WTC11 (cell line): ENCODE results near the gene RNF2. TPM values are rescaled to one million over a fixed set of nuclear protein-coding genes. Genes with fewer than 3 reads are reported as not detected.

Source experiments
- ATAC-seq: fragments of 200-7000 bp; cut with Tn5 transposase; 2 replicates; pipeline ENCODE4 v1.10.0; 2021; ENCODE audit warnings: mild to moderate bottlenecking, moderate library complexity
- CTCF ChIA-PET: fragments of 300-600 bp; sonication (Branson Sonifier 250); formaldehyde crosslinking; loops from one replicate; lab custom pipeline; 2021; ENCODE audit warnings: antibody characterized with exemption; lab: Charles Lee
- POLR2A ChIA-PET: fragments of 350-600 bp; sonication (Branson Sonifier 250); formaldehyde crosslinking; loops from one replicate; lab custom pipeline; 2021; ENCODE audit warnings: antibody characterized with exemption; lab: Charles Lee
- DNase-seq: peaks from one replicate; pipeline ENCODE4 v3.0.0; 2021; ENCODE audit warnings: low spot score
- H3K27ac Mint-ChIP-seq: 2 replicates; pipeline ENCODE4 v1.8.0; 2021; ENCODE audit warnings: mixed read lengths
- H3K27me3 Mint-ChIP-seq: 2 replicates; pipeline ENCODE4 v1.8.0; 2021; ENCODE audit warnings: low read depth, mild to moderate bottlenecking, moderate library complexity, mixed read lengths
- H3K36me3 Mint-ChIP-seq: 2 replicates; pipeline ENCODE4 v1.8.0; 2021; ENCODE audit warnings: mixed read lengths
- H3K4me1 Mint-ChIP-seq: 2 replicates; pipeline ENCODE4 v1.8.0; 2022; ENCODE audit warnings: mixed read lengths
- H3K4me3 Mint-ChIP-seq: 2 replicates; pipeline ENCODE4 v1.8.0; 2021; ENCODE audit warnings: mild to moderate bottlenecking, moderate library complexity, mixed read lengths
- H3K9me3 Mint-ChIP-seq: 2 replicates; pipeline ENCODE4 v1.8.0; 2021; ENCODE audit warnings: mixed read lengths
- AFF4 ChIP-seq: sonication (generic); formaldehyde crosslinking; IDR thresholded peaks from 2 replicates; pipeline ENCODE4 v1.8.1; 2023; ENCODE audit warnings: mild to moderate bottlenecking, missing genetic modification reagents, borderline replicate concordance
- AR ChIP-seq: fragments of 250-450 bp; sonication (Bioruptor Pico); IDR thresholded peaks from 2 replicates; pipeline ENCODE4 v1.9.0; 2021; ENCODE audit warnings: mild to moderate bottlenecking
- CTCF ChIP-seq: fragments of 200-600 bp; IDR thresholded peaks from 2 replicates; pipeline ENCODE4 v1.8.0; 2022; ENCODE audit warnings: antibody characterized with exemption
- ERG ChIP-seq: fragments of 250-450 bp; sonication (Bioruptor Pico); IDR thresholded peaks from 2 replicates; pipeline ENCODE4 v1.8.0; 2021; ENCODE audit warnings: mild to moderate bottlenecking
- ETV6 ChIP-seq: sonication (generic); formaldehyde crosslinking; IDR thresholded peaks from 2 replicates; pipeline ENCODE4 v1.8.1; 2022; ENCODE audit warnings: mild to moderate bottlenecking, missing genetic modification reagents
- RORB ChIP-seq: fragments of 250-450 bp; sonication (Bioruptor Pico); IDR thresholded peaks from 2 replicates; pipeline ENCODE4 v1.9.0; 2021; ENCODE audit warnings: mild to moderate bottlenecking
- SOX15 ChIP-seq: fragments of 250-450 bp; sonication (Bioruptor Pico); IDR thresholded peaks from 2 replicates; pipeline ENCODE4 v1.9.0; 2021; ENCODE audit warnings: mild to moderate bottlenecking
- STAT6 ChIP-seq: sonication (generic); formaldehyde crosslinking; conservative IDR thresholded peaks from 2 replicates; pipeline ENCODE4 v1.8.1; 2023; ENCODE audit warnings: mild to moderate bottlenecking, low read depth, missing genetic modification reagents, moderate library complexity
- ZMAT4 ChIP-seq: fragments of 250-450 bp; sonication (Bioruptor Pico); IDR thresholded peaks from 2 replicates; pipeline ENCODE4 v1.9.0; 2021; ENCODE audit warnings: mild to moderate bottlenecking
- ZNF416 ChIP-seq: fragments of 250-450 bp; sonication (Bioruptor Pico); IDR thresholded peaks from 2 replicates; pipeline ENCODE4 v1.9.0; 2021; ENCODE audit warnings: mild to moderate bottlenecking, inconsistent platforms
- ZNF512 ChIP-seq: sonication (generic); formaldehyde crosslinking; IDR thresholded peaks from 2 replicates; pipeline ENCODE4 v1.8.1; 2022; ENCODE audit warnings: missing genetic modification reagents, borderline replicate concordance
- total RNA-seq: library from RNA; stranded (reverse); gene quantifications from 3 replicates; pipeline ENCODE4 v1.2.3, GENCODE V29; 2021

The RNF2 gene
- total RNA-seq, 1 experiment from 2014 or later: 37.3 TPM

GRCh38 chr1:185050823-185051451 is 5.6 kb downstream of the RNF2 start:
- H3K27ac Mint-ChIP-seq: no peak overlapping the region
- H3K4me1 Mint-ChIP-seq: peaks cover 57% of the 10 kb centered on the region
- peaks cover 4% of the 10 kb centered on the region; the same call in 1 of the 2 replicates for H3K27me3 Mint-ChIP-seq
- TF ChIP-seq CTCF (no peak), STAT6 (no peak), AFF4 (CRISPR knock-in tag) (no peak), SOX15 (CRISPR knock-in tag) (no peak), ZNF416 (no peak), ERG (CRISPR knock-in tag) (no peak), ZNF512 (CRISPR knock-in tag) (no peak), ETV6 (no peak), AR (no peak), RORB (CRISPR knock-in tag) (no peak), ZMAT4 (CRISPR knock-in tag) (no peak)
- ATAC-seq (no peak), DNase-seq (no peak)
- CTCF ChIA-PET: no interaction called here
- no peak overlapping the region for H3K4me3 Mint-ChIP-seq
- peaks cover 10% of the 10 kb centered on the region for H3K9me3 Mint-ChIP-seq
- peaks cover 13% of the 10 kb centered on the region for H3K36me3 Mint-ChIP-seq
- POLR2A ChIA-PET: interaction anchor here (0.5 kb wide), 1 partner anchor 108 kb away, joined by 3 read pairs; no protein-coding TSS in a partner anchor
